Measurements from ENCODE around the gene SIVA1. TPM values are rescaled to one million over a fixed set of nuclear protein-coding genes. Genes with fewer than 3 reads are reported as not detected.

Gene SIVA1
- total RNA-seq, 1 experiment from 2014 or later = 105 TPM

GRCh38 chr14:104741803-104742251 lies 11.1 kb upstream of the SIVA1 start:
- POLR2A ChIA-PET = no interaction called here
- no peaks in the 10 kb centered on the region for H3K4me1 Mint-ChIP-seq (ENCODE audit: low read depth, unreplicated experiment)
- no peak for DNase-seq
- H3K4me1 ChIP-seq = no peaks in the 10 kb centered on the region
- CTCF ChIA-PET = no interaction called here
- no peak for TF ChIP-seq CTCF (IDR thresholded peaks at IDR 0.05; ENCODE audit: insufficient read depth in 1 of 2, low read depth in 1 of 2, low read length in 1 of 2, severe bottlenecking in 1 of 2, unreplicated experiment in 1 of 2)
- BruUV-seq (replicated peaks) = no TSS peak
- no peaks in the 10 kb centered on the region for H3K9me3 Mint-ChIP-seq (ENCODE audit: unreplicated experiment)
- H3K9me3 ChIP-seq = no peaks in the 10 kb centered on the region
- H3K27me3 ChIP-seq (replicated peaks; ENCODE audit: control insufficient read depth, insufficient read depth, low read length) = no peaks in the 10 kb centered on the region
- H3K36me3 ChIP-seq (ENCODE audit: control insufficient read depth, insufficient read depth, low read length) = no peaks in the 10 kb centered on the region
- no peak overlapping the region for H3K27ac Mint-ChIP-seq (ENCODE audit: unreplicated experiment)
- H3K4me3 ChIP-seq (ENCODE audit: low read depth, low read length) = no peak overlapping the region
- H3K36me3 Mint-ChIP-seq (ENCODE audit: insufficient read depth, unreplicated experiment) = no peaks in the 10 kb centered on the region
- no peak overlapping the region for H3K4me3 Mint-ChIP-seq (ENCODE audit: unreplicated experiment)
- intact Hi-C loops (cut with micrococcal nuclease; ENCODE audit: unreplicated experiment) = no loop called here
- H3K27me3 Mint-ChIP-seq (ENCODE audit: insufficient read depth, unreplicated experiment) = no peaks in the 10 kb centered on the region

GRCh38 chr14:104742586-104743455 lies 10.1 kb upstream of the SIVA1 start:
- H3K36me3 Mint-ChIP-seq (ENCODE audit: insufficient read depth, unreplicated experiment) = no peaks in the 10 kb centered on the region
- H3K9me3 Mint-ChIP-seq (ENCODE audit: unreplicated experiment) = no peaks in the 10 kb centered on the region
- no peak for DNase-seq
- H3K4me3 Mint-ChIP-seq (ENCODE audit: unreplicated experiment) = no peak overlapping the region
- H3K27me3 Mint-ChIP-seq (ENCODE audit: insufficient read depth, unreplicated experiment) = no peaks in the 10 kb centered on the region
- no TSS peak for BruUV-seq (replicated peaks)
- Histone ChIP-seq H3K4me3 (ENCODE audit: low read depth, low read length) (no peak overlapping the region), H3K27me3 (replicated peaks; ENCODE audit: control insufficient read depth, insufficient read depth, low read length) (no peaks in the 10 kb centered on the region), H3K9me3 (no peaks in the 10 kb centered on the region), H3K4me1 (no peaks in the 10 kb centered on the region), H3K36me3 (ENCODE audit: control insufficient read depth, insufficient read depth, low read length) (no peaks in the 10 kb centered on the region)
- intact Hi-C loops (cut with micrococcal nuclease; ENCODE audit: unreplicated experiment) = no loop called here
- H3K4me1 Mint-ChIP-seq (ENCODE audit: low read depth, unreplicated experiment) = no peaks in the 10 kb centered on the region
- POLR2A ChIA-PET = no interaction called here
- no peak overlapping the region for H3K27ac Mint-ChIP-seq (ENCODE audit: unreplicated experiment)
- no peak for TF ChIP-seq CTCF (IDR thresholded peaks at IDR 0.05; ENCODE audit: insufficient read depth in 1 of 2, low read depth in 1 of 2, low read length in 1 of 2, severe bottlenecking in 1 of 2, unreplicated experiment in 1 of 2)
- CTCF ChIA-PET = interaction anchor here (1.2 kb wide), 1 partner anchor 10 kb away, joined by 4 read pairs; the partner anchor contains the start of gene SIVA1

- ChIA-PET POLR2A (no interaction called here), CTCF (interaction anchor here (1.2 kb wide), 1 partner anchor 9 kb away, joined by 4 read pairs; the partner anchor contains the start of gene SIVA1)
- no peaks in the 10 kb centered on the region for H3K9me3 Mint-ChIP-seq (ENCODE audit: unreplicated experiment)
- no peak overlapping the region for H3K27ac Mint-ChIP-seq (ENCODE audit: unreplicated experiment)
- no peaks in the 10 kb centered on the region for H3K27me3 Mint-ChIP-seq (ENCODE audit: insufficient read depth, unreplicated experiment)
- Histone ChIP-seq H3K4me3 (ENCODE audit: low read depth, low read length) (no peak overlapping the region), H3K27me3 (replicated peaks; ENCODE audit: control insufficient read depth, insufficient read depth, low read length) (no peaks in the 10 kb centered on the region), H3K36me3 (ENCODE audit: control insufficient read depth, insufficient read depth, low read length) (no peaks in the 10 kb centered on the region), H3K9me3 (no peaks in the 10 kb centered on the region), H3K4me1 (peaks cover 3% of the 10 kb centered on the region)
- H3K4me1 Mint-ChIP-seq (ENCODE audit: low read depth, unreplicated experiment) = no peaks in the 10 kb centered on the region
- H3K36me3 Mint-ChIP-seq (ENCODE audit: insufficient read depth, unreplicated experiment) = no peaks in the 10 kb centered on the region
- BruUV-seq (replicated peaks) = no TSS peak
- no peak for TF ChIP-seq CTCF (IDR thresholded peaks at IDR 0.05; ENCODE audit: insufficient read depth in 1 of 2, low read depth in 1 of 2, low read length in 1 of 2, severe bottlenecking in 1 of 2, unreplicated experiment in 1 of 2)
- intact Hi-C loops (cut with micrococcal nuclease; ENCODE audit: unreplicated experiment) = no loop called here
- DNase-seq = no peak
- H3K4me3 Mint-ChIP-seq (ENCODE audit: unreplicated experiment) = no peak overlapping the region
These were observed 9.2 kb upstream of the SIVA1 start for GRCh38 chr14:104743461-104744380.
